ENCODE measurements around the gene ZNF444.

DNA sequence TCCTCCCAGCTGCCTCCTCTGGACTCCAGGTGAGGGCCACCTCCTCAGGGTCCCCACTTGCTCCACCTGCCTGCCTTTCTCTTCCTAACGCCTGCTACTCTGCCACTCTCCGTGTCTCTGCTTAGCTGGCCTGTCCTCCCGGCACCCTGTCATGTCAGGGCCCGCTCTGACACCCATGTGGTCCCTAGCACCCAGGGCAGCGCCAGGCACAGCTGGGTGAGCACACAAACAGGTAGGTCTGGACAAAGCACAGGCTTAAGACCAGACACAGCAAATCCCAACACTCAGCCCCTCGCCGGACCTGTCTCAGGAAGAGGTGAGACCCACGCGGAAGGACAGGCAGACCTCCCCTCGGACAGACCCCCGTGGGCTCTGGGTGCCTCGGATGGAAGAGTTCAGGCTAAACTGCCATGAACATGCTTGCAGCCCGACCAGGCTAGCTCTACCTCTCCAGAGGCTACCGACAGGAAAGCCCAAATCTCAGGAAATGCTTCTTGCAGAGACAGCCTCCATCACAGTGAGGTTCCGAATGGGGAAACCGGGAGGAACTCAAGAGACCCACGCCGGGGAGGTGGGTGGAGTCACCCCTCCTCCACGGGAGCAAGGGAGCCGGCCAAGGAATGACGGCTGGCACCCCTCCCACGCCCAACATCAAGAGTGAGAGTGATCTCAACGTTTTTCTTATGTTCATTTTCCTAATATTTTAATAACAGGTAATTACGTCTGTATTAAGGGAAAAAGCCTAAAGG is 32.5 kb upstream of the ZNF444 start:
- TF ChIP-seq POLR2AphosphoS5 (IDR thresholded peaks at IDR 0.05; ENCODE audit: borderline replicate concordance, low read depth, low read length), result no peak
- TF ChIP-seq EZH2 (IDR thresholded peaks at IDR 0.05), result no peak
